Endodermal cell (in vitro differentiated cells): Measurements from ENCODE around the gene WHRN. TPM values are rescaled to one million over a fixed set of nuclear protein-coding genes. Genes with fewer than 3 reads are reported as not detected.

Experiments
- DNase-seq: peaks from one replicate; pipeline ENCODE4 v3.0.0-alpha.2; 2017
- H3K27ac ChIP-seq: 2 replicates; pipeline ENCODE4 v1.5.1; 2013; ENCODE audit warnings: mild to moderate bottlenecking, low read depth, low read length, moderate library complexity
- H3K27me3 ChIP-seq: 2 replicates; pipeline ENCODE4 v1.6.1; 2013; ENCODE audit warnings: mild to moderate bottlenecking, low read length, moderate library complexity; ENCODE audit not compliant: insufficient read depth, control insufficient read depth, poor library complexity, severe bottlenecking
- H3K36me3 ChIP-seq: 2 replicates; pipeline ENCODE4 v1.7.0; 2013; ENCODE audit warnings: mild to moderate bottlenecking, low read length, moderate library complexity; ENCODE audit not compliant: control insufficient read depth, insufficient read depth
- H3K4me1 ChIP-seq: one replicate; pipeline ENCODE4 v1.7.0; 2013; ENCODE audit warnings: low read length; ENCODE audit not compliant: control insufficient read depth, insufficient read depth
- H3K4me3 ChIP-seq: 2 replicates; pipeline ENCODE4 v1.5.1; 2013; ENCODE audit warnings: mild to moderate bottlenecking, low read length, moderate library complexity
- H3K9ac ChIP-seq: 2 replicates; pipeline ENCODE4 v1.6.1; 2013; ENCODE audit warnings: mild to moderate bottlenecking, low read length, moderate library complexity; ENCODE audit not compliant: poor library complexity, severe bottlenecking; ENCODE audit errors: extremely low read depth
- H3K9me3 ChIP-seq: 2 replicates; pipeline ENCODE4 v1.6.1; 2013; ENCODE audit warnings: mild to moderate bottlenecking, low read length, moderate library complexity; ENCODE audit not compliant: control insufficient read depth
- H3K27ac Mint-ChIP-seq: 2 replicates; pipeline ENCODE4 v1.8.0; 2020; ENCODE audit warnings: mixed read lengths
- H3K27me3 Mint-ChIP-seq: 2 replicates; pipeline ENCODE4 v1.8.0; 2021; ENCODE audit warnings: mild to moderate bottlenecking, mixed read lengths; ENCODE audit not compliant: insufficient read depth
- H3K36me3 Mint-ChIP-seq: 2 replicates; pipeline ENCODE4 v1.8.0; 2020; ENCODE audit warnings: low read depth, mixed read lengths
- H3K4me1 Mint-ChIP-seq: 2 replicates; pipeline ENCODE4 v1.8.0; 2020; ENCODE audit warnings: mixed read lengths
- H3K4me3 Mint-ChIP-seq: 2 replicates; pipeline ENCODE4 v1.8.0; 2020; ENCODE audit warnings: mild to moderate bottlenecking, moderate library complexity, mixed read lengths
- H3K9me3 Mint-ChIP-seq: 2 replicates; pipeline ENCODE4 v1.8.0; 2020; ENCODE audit warnings: mild to moderate bottlenecking, mixed read lengths
- CTCF ChIP-seq: fragments of 200-600 bp; sonication (generic); conservative IDR thresholded peaks from 2 replicates; pipeline ENCODE4 v1.5.0; 2021; ENCODE audit warnings: antibody characterized with exemption, mild to moderate bottlenecking
- WGBS, 2 experiments: methylation state at CpG; one replicate each; pipeline versions ENCODE4 v1.1.5 to v1.1.7; 2013; ENCODE audit warnings: missing lambda C conversion rate in 2 of 2, mixed read lengths in 1 of 2; ENCODE audit not compliant: insufficient coverage in 1 of 2, insufficient read length in 1 of 2; 5-methylcytosine and 5-hydroxymethylcytosine counted together
- total RNA-seq, 2 donors: library from RNA; stranded (reverse); fragmentation: NEBNext Ultra II Directional in 1 of 2; extraction: Animal tissue kit (Norgen Biotek cat#: 25700) in 1 of 2; gene quantifications; 2 replicates in 1 of 2; 3 replicates in 1 of 2; pipeline ENCODE4 v1.2.1, GENCODE V29; 2021

Gene WHRN
- total RNA-seq, 2 donors from 2014 or later: 7.0 to 12.8 TPM

- Histone ChIP-seq H3K9ac (no peak overlapping the region), H3K4me1 (no peaks in the 10 kb centered on the region), H3K9me3 (no peaks in the 10 kb centered on the region), H3K36me3 (no peaks in the 10 kb centered on the region), H3K4me3 (no peak overlapping the region), H3K27me3 (no peaks in the 10 kb centered on the region), H3K27ac (no peak overlapping the region)
- Mint-ChIP-seq H3K27me3 (no peaks in the 10 kb centered on the region), H3K4me1 (peaks cover 2% of the 10 kb centered on the region), H3K36me3 (no peaks in the 10 kb centered on the region), H3K9me3 (no peaks in the 10 kb centered on the region), H3K4me3 (no peak overlapping the region), H3K27ac (no peak overlapping the region)
- WGBS, 2 experiments: 85 to 88% methylated on average over 4 to 7 of the region's 7 CpGs
- TF ChIP-seq CTCF: no peak
- no peak for DNase-seq
Observed at GRCh38 chr9:114488398-114489129, 16.7 kb downstream of the WHRN start.

GRCh38 chr9:114487607-114488300 is 17.5 kb downstream of the WHRN start:
- H3K9me3 ChIP-seq: no peaks in the 10 kb centered on the region
- Mint-ChIP-seq H3K9me3 (no peaks in the 10 kb centered on the region), H3K4me3 (no peak overlapping the region), H3K27ac (no peak overlapping the region), H3K36me3 (no peaks in the 10 kb centered on the region), H3K4me1 (no peaks in the 10 kb centered on the region), H3K27me3 (no peaks in the 10 kb centered on the region)
- H3K9ac ChIP-seq: no peak overlapping the region
- no peaks in the 10 kb centered on the region for H3K27me3 ChIP-seq
- H3K36me3 ChIP-seq: no peaks in the 10 kb centered on the region
- WGBS, 2 experiments: 66 to 70% methylated on average over 5 to 6 of the region's 6 CpGs
- DNase-seq: peak; percentile 90
- no peak overlapping the region for H3K27ac ChIP-seq
- no peaks in the 10 kb centered on the region for H3K4me1 ChIP-seq
- H3K4me3 ChIP-seq: no peak overlapping the region
- peak; percentile 85 for TF ChIP-seq CTCF

- H3K27ac ChIP-seq: no peak overlapping the region
- Mint-ChIP-seq H3K9me3 (no peaks in the 10 kb centered on the region), H3K27me3 (no peaks in the 10 kb centered on the region), H3K4me3 (no peak overlapping the region), H3K27ac (no peak overlapping the region), H3K36me3 (no peaks in the 10 kb centered on the region), H3K4me1 (peaks cover 2% of the 10 kb centered on the region)
- no peaks in the 10 kb centered on the region for H3K27me3 ChIP-seq
- H3K4me3 ChIP-seq: no peak overlapping the region
- 91 to 93% methylated on average over 7 of the region's 7 CpGs for WGBS, 2 experiments
- TF ChIP-seq CTCF: no peak
- no peaks in the 10 kb centered on the region for H3K4me1 ChIP-seq
- no peaks in the 10 kb centered on the region for H3K36me3 ChIP-seq
- DNase-seq: no peak
- no peaks in the 10 kb centered on the region for H3K9me3 ChIP-seq
- H3K9ac ChIP-seq: no peak overlapping the region
Observed at GRCh38 chr9:114486205-114486963, 18.9 kb downstream of the WHRN start.
